K562 (cell line): Measurements from ENCODE around the gene PGM5.
"Not testable (repeated sequence)": the region's sequence is repeated elsewhere in the genome, so short reads cannot be mapped to it uniquely, and the experiment has no call there.

ENCODE experiments used
- ATF7 ChIP-seq: fragments of 450-650 bp; IDR thresholded peaks from 2 replicates; pipeline ENCODE4 v1.7.1; 2014; ENCODE audit warnings: mild to moderate bottlenecking, moderate library complexity
- CHD1 ChIP-seq: fragments of 200-600 bp; sonication (generic); IDR thresholded peaks from one replicate; pipeline ENCODE4 v1.6.1; 2012; ENCODE audit warnings: mild to moderate bottlenecking, moderate library complexity, low read length, inconsistent platforms
- ERF ChIP-seq: fragments of 450-650 bp; formaldehyde crosslinking; IDR thresholded peaks from 2 replicates; pipeline ENCODE4 v1.4.0; 2020; ENCODE audit warnings: mild to moderate bottlenecking, mixed read lengths
- FOS ChIP-seq: IDR thresholded peaks from 3 replicates; pipeline ENCODE4 v1.6.1; 2011; ENCODE audit not compliant: insufficient read length; ENCODE audit errors: extremely low read depth
- HDAC6 ChIP-seq: IDR thresholded peaks from 2 replicates; pipeline ENCODE4 v1.6.1; 2012; ENCODE audit warnings: low read depth, mild to moderate bottlenecking, control low read depth, inconsistent platforms, low read length, moderate library complexity
- L3MBTL2 ChIP-seq: fragments of 450-650 bp; IDR thresholded peaks from 2 replicates; pipeline ENCODE4 v1.6.1; 2016; ENCODE audit warnings: mild to moderate bottlenecking, moderate library complexity
- NUFIP1 ChIP-seq: fragments of 450-650 bp; IDR thresholded peaks from 2 replicates; pipeline ENCODE4 v1.6.1; 2018; ENCODE audit not compliant: partially characterized antibody
- ZBTB8A ChIP-seq: fragments of 450-650 bp; IDR thresholded peaks from 2 replicates; pipeline ENCODE4 v1.6.1; 2018; ENCODE audit warnings: mild to moderate bottlenecking, moderate library complexity; ENCODE audit not compliant: partially characterized antibody
- TF ChIP-seq, protein P1 (sequence below), 3 experiments: IDR thresholded peaks in 2 of 3; conservative IDR thresholded peaks in 1 of 3; 2 replicates each; pipeline ENCODE4 v1.5.1; 2011 to 2012; ENCODE audit warnings: low read length in 3 of 3, mild to moderate bottlenecking in 3 of 3, control low read depth in 2 of 3, improper control_type of control experiment in 1 of 3, inconsistent platforms in 1 of 3, low read depth in 1 of 3, mixed read lengths in 1 of 3, moderate library complexity in 1 of 3; ENCODE audit not compliant: insufficient read depth in 2 of 3
- TF ChIP-seq, protein P2 (sequence below), 2 experiments: fragments of 450-650 bp; IDR thresholded peaks; 2 replicates each; pipeline ENCODE4 v1.6.1; 2018; ENCODE audit warnings: mild to moderate bottlenecking in 2 of 2, low read depth in 1 of 2; ENCODE audit not compliant: partially characterized antibody in 2 of 2
- TF ChIP-seq, protein P3 (sequence below): fragments of 450-650 bp; formaldehyde crosslinking; IDR thresholded peaks from 2 replicates; pipeline ENCODE4 v1.4.0; 2022; ENCODE audit warnings: mild to moderate bottlenecking, moderate library complexity
- TF ChIP-seq, protein P4 (sequence below): sonication (generic); formaldehyde crosslinking; IDR thresholded peaks from 2 replicates; pipeline ENCODE4 v1.9.0; 2022; ENCODE audit warnings: mild to moderate bottlenecking, missing genetic modification reagents
- TF ChIP-seq, protein P5 (sequence below): fragments of 200-600 bp; sonication (generic); IDR thresholded peaks from one replicate; pipeline ENCODE4 v1.6.1; 2012; ENCODE audit warnings: mild to moderate bottlenecking, low read depth, low read length, inconsistent platforms

DNA sequence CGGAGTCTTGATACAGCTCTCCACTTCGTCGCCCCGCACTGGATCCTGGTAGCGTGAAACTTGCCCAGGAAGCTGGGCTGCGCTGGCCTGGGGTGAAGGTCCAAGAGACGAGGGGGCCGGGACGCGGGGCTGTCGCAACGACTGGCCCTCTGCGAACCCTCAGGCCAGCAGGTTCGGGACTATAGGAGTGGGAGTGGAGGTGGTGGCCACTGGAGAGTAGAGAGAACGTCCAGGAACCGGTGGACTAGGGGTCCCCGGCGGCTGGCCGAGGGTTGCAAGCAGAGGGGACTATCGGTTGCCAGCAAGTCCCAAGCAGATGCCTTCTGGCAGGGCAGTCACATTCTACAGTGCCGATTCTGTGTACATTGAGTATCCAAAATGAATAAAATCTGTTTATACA, 48.8 kb upstream of the PGM5 start:
- TF ChIP-seq, protein P1, sequence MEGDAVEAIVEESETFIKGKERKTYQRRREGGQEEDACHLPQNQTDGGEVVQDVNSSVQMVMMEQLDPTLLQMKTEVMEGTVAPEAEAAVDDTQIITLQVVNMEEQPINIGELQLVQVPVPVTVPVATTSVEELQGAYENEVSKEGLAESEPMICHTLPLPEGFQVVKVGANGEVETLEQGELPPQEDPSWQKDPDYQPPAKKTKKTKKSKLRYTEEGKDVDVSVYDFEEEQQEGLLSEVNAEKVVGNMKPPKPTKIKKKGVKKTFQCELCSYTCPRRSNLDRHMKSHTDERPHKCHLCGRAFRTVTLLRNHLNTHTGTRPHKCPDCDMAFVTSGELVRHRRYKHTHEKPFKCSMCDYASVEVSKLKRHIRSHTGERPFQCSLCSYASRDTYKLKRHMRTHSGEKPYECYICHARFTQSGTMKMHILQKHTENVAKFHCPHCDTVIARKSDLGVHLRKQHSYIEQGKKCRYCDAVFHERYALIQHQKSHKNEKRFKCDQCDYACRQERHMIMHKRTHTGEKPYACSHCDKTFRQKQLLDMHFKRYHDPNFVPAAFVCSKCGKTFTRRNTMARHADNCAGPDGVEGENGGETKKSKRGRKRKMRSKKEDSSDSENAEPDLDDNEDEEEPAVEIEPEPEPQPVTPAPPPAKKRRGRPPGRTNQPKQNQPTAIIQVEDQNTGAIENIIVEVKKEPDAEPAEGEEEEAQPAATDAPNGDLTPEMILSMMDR (IDR thresholded peaks at IDR 0.05 in 2 of 3, conservative IDR thresholded peaks at IDR 0.05 in 1 of 3; ENCODE audit: insufficient read depth in 2 of 3, low read depth in 1 of 3, low read length in 3 of 3) = not testable (repeated sequence)
- TF ChIP-seq, protein P2, sequence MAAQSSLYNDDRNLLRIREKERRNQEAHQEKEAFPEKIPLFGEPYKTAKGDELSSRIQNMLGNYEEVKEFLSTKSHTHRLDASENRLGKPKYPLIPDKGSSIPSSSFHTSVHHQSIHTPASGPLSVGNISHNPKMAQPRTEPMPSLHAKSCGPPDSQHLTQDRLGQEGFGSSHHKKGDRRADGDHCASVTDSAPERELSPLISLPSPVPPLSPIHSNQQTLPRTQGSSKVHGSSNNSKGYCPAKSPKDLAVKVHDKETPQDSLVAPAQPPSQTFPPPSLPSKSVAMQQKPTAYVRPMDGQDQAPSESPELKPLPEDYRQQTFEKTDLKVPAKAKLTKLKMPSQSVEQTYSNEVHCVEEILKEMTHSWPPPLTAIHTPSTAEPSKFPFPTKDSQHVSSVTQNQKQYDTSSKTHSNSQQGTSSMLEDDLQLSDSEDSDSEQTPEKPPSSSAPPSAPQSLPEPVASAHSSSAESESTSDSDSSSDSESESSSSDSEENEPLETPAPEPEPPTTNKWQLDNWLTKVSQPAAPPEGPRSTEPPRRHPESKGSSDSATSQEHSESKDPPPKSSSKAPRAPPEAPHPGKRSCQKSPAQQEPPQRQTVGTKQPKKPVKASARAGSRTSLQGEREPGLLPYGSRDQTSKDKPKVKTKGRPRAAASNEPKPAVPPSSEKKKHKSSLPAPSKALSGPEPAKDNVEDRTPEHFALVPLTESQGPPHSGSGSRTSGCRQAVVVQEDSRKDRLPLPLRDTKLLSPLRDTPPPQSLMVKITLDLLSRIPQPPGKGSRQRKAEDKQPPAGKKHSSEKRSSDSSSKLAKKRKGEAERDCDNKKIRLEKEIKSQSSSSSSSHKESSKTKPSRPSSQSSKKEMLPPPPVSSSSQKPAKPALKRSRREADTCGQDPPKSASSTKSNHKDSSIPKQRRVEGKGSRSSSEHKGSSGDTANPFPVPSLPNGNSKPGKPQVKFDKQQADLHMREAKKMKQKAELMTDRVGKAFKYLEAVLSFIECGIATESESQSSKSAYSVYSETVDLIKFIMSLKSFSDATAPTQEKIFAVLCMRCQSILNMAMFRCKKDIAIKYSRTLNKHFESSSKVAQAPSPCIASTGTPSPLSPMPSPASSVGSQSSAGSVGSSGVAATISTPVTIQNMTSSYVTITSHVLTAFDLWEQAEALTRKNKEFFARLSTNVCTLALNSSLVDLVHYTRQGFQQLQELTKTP (IDR thresholded peaks at IDR 0.05; ENCODE audit: low read depth in 1 of 2, partially characterized antibody in 2 of 2) = not testable (repeated sequence)
- TF ChIP-seq HDAC6; NUFIP1; CHD1; ERF (CRISPR knock-in tag); ZBTB8A; ATF7; L3MBTL2; FOS: not testable (repeated sequence)
- TF ChIP-seq, protein P3, sequence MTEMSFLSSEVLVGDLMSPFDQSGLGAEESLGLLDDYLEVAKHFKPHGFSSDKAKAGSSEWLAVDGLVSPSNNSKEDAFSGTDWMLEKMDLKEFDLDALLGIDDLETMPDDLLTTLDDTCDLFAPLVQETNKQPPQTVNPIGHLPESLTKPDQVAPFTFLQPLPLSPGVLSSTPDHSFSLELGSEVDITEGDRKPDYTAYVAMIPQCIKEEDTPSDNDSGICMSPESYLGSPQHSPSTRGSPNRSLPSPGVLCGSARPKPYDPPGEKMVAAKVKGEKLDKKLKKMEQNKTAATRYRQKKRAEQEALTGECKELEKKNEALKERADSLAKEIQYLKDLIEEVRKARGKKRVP (CRISPR knock-in tag) = not testable (repeated sequence)
- TF ChIP-seq, protein P4, sequence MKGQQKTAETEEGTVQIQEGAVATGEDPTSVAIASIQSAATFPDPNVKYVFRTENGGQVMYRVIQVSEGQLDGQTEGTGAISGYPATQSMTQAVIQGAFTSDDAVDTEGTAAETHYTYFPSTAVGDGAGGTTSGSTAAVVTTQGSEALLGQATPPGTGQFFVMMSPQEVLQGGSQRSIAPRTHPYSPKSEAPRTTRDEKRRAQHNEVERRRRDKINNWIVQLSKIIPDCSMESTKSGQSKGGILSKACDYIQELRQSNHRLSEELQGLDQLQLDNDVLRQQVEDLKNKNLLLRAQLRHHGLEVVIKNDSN (CRISPR knock-in tag) = not testable (repeated sequence)
- TF ChIP-seq, protein P5, sequence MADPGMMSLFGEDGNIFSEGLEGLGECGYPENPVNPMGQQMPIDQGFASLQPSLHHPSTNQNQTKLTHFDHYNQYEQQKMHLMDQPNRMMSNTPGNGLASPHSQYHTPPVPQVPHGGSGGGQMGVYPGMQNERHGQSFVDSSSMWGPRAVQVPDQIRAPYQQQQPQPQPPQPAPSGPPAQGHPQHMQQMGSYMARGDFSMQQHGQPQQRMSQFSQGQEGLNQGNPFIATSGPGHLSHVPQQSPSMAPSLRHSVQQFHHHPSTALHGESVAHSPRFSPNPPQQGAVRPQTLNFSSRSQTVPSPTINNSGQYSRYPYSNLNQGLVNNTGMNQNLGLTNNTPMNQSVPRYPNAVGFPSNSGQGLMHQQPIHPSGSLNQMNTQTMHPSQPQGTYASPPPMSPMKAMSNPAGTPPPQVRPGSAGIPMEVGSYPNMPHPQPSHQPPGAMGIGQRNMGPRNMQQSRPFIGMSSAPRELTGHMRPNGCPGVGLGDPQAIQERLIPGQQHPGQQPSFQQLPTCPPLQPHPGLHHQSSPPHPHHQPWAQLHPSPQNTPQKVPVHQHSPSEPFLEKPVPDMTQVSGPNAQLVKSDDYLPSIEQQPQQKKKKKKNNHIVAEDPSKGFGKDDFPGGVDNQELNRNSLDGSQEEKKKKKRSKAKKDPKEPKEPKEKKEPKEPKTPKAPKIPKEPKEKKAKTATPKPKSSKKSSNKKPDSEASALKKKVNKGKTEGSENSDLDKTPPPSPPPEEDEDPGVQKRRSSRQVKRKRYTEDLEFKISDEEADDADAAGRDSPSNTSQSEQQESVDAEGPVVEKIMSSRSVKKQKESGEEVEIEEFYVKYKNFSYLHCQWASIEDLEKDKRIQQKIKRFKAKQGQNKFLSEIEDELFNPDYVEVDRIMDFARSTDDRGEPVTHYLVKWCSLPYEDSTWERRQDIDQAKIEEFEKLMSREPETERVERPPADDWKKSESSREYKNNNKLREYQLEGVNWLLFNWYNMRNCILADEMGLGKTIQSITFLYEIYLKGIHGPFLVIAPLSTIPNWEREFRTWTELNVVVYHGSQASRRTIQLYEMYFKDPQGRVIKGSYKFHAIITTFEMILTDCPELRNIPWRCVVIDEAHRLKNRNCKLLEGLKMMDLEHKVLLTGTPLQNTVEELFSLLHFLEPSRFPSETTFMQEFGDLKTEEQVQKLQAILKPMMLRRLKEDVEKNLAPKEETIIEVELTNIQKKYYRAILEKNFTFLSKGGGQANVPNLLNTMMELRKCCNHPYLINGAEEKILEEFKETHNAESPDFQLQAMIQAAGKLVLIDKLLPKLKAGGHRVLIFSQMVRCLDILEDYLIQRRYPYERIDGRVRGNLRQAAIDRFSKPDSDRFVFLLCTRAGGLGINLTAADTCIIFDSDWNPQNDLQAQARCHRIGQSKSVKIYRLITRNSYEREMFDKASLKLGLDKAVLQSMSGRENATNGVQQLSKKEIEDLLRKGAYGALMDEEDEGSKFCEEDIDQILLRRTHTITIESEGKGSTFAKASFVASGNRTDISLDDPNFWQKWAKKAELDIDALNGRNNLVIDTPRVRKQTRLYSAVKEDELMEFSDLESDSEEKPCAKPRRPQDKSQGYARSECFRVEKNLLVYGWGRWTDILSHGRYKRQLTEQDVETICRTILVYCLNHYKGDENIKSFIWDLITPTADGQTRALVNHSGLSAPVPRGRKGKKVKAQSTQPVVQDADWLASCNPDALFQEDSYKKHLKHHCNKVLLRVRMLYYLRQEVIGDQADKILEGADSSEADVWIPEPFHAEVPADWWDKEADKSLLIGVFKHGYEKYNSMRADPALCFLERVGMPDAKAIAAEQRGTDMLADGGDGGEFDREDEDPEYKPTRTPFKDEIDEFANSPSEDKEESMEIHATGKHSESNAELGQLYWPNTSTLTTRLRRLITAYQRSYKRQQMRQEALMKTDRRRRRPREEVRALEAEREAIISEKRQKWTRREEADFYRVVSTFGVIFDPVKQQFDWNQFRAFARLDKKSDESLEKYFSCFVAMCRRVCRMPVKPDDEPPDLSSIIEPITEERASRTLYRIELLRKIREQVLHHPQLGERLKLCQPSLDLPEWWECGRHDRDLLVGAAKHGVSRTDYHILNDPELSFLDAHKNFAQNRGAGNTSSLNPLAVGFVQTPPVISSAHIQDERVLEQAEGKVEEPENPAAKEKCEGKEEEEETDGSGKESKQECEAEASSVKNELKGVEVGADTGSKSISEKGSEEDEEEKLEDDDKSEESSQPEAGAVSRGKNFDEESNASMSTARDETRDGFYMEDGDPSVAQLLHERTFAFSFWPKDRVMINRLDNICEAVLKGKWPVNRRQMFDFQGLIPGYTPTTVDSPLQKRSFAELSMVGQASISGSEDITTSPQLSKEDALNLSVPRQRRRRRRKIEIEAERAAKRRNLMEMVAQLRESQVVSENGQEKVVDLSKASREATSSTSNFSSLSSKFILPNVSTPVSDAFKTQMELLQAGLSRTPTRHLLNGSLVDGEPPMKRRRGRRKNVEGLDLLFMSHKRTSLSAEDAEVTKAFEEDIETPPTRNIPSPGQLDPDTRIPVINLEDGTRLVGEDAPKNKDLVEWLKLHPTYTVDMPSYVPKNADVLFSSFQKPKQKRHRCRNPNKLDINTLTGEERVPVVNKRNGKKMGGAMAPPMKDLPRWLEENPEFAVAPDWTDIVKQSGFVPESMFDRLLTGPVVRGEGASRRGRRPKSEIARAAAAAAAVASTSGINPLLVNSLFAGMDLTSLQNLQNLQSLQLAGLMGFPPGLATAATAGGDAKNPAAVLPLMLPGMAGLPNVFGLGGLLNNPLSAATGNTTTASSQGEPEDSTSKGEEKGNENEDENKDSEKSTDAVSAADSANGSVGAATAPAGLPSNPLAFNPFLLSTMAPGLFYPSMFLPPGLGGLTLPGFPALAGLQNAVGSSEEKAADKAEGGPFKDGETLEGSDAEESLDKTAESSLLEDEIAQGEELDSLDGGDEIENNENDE = not testable (repeated sequence)
